COLO668 (cell line): ENCODE measurements around the gene AP3S2.
A peak's percentile ranks its signal among the peaks of the same experiment; 100 is the strongest.

Experiments used
- DNase-seq: peaks from one replicate; lab custom pipeline; 2025; ENCODE audit not compliant: unreplicated experiment; lab: John Stamatoyannopoulos, UW

The AP3S2 gene

GRCh38 chr15:89818287-89818686, 75.5 kb downstream of the AP3S2 start:
- DNase-seq: no peak

- no peak for DNase-seq
Measured at GRCh38 chr15:89817701-89818280, 76.0 kb downstream of the AP3S2 start.

- DNase-seq: no peak
Measured at GRCh38 chr15:89815769-89816168, 78.0 kb downstream of the AP3S2 start.

- no peak for DNase-seq
Measured at GRCh38 chr15:89814112-89814742, 79.6 kb downstream of the AP3S2 start.

GRCh38 chr15:89813381-89814111, 80.2 kb downstream of the AP3S2 start:
- DNase-seq: no peak

- DNase-seq: no peak
Measured at GRCh38 chr15:89812847-89813320, 80.9 kb downstream of the AP3S2 start.

- DNase-seq: no peak
Measured at GRCh38 chr15:89812011-89812846, 81.6 kb downstream of the AP3S2 start.

GRCh38 chr15:89810837-89811236, 83.0 kb downstream of the AP3S2 start:
- DNase-seq: no peak

- no peak for DNase-seq
Measured at GRCh38 chr15:89809787-89810148, 84.0 kb downstream of the AP3S2 start.

GRCh38 chr15:89809093-89809786, 84.6 kb downstream of the AP3S2 start:
- DNase-seq: no peak

GRCh38 chr15:89808160-89808870, 85.5 kb downstream of the AP3S2 start:
- no peak for DNase-seq

GRCh38 chr15:89807689-89808088, 86.1 kb downstream of the AP3S2 start:
- no peak for DNase-seq

- DNase-seq: peak; percentile 66
Measured at GRCh38 chr15:89806559-89807550, 86.9 kb downstream of the AP3S2 start.

- peak; percentile 52 for DNase-seq
Measured at GRCh38 chr15:89806210-89806558, 87.6 kb downstream of the AP3S2 start.

- no peak for DNase-seq
Measured at GRCh38 chr15:89805241-89806209, 88.3 kb downstream of the AP3S2 start.

- DNase-seq: no peak
Measured at GRCh38 chr15:89803941-89804800, 89.6 kb downstream of the AP3S2 start.
